ENCODE data around the gene SLX4IP. TPM values are rescaled to one million over a fixed set of nuclear protein-coding genes. Genes with fewer than 3 reads are reported as not detected.
A peak's percentile ranks its signal among the peaks of the same experiment; 100 is the strongest.

SLX4IP gene
- total and polyA plus RNA-seq, 2 of the 13 experiments (the other 11 are each of a cell fraction or from before 2014, with no cell fraction given): 3.6 to 7.3 TPM

- no peak for TF ChIP-seq ZBTB44 (CRISPR knock-in tag; IDR thresholded peaks at IDR 0.05)
- 0 out of 2 replicates have a peak, but pooled peaks have one; percentile 47 for TF ChIP-seq JUND (CRISPR knock-in tag; IDR thresholded peaks at IDR 0.05)
- TF ChIP-seq ZFP90 (CRISPR knock-in tag; IDR thresholded peaks at IDR 0.05; ENCODE audit: borderline replicate concordance): peak; percentile 76; the same call in 1 of the 2 replicates
- TF ChIP-seq THAP8 (CRISPR knock-in tag; IDR thresholded peaks at IDR 0.05; ENCODE audit: borderline replicate concordance): no peak
- 0 out of 2 replicates have a peak, but pooled peaks have one; percentile 15 for TF ChIP-seq POGZ (CRISPR knock-in tag; IDR thresholded peaks at IDR 0.05)
- TF ChIP-seq NFE2 (CRISPR knock-in tag; IDR thresholded peaks at IDR 0.05): no peak
- no peak for TF ChIP-seq HMG20B (CRISPR knock-in tag; conservative IDR thresholded peaks at IDR 0.05)
- TF ChIP-seq ZBTB37 (CRISPR knock-in tag; IDR thresholded peaks at IDR 0.05): peak; percentile 28; the same call in 1 of the 2 replicates
- no peak; the same call in 1 of the 2 replicates for TF ChIP-seq TFDP1 (CRISPR knock-in tag; IDR thresholded peaks at IDR 0.05; ENCODE audit: borderline replicate concordance)
- TF ChIP-seq ZNF761 (CRISPR knock-in tag; conservative IDR thresholded peaks at IDR 0.05): 0 out of 2 replicates have a peak, but pooled peaks have one; percentile 56
- no peak for TF ChIP-seq MXD4 (CRISPR knock-in tag; IDR thresholded peaks at IDR 0.05)
- TF ChIP-seq KIAA2018 (CRISPR knock-in tag; IDR thresholded peaks at IDR 0.05; ENCODE audit: borderline replicate concordance): no peak
- no peak for TF ChIP-seq ATF4 (CRISPR knock-in tag; IDR thresholded peaks at IDR 0.05)
Measured at GRCh38 chr20:10672624-10673127, 237.6 kb downstream of the SLX4IP start (continued).
